GM21360 (cell line): Measurements from ENCODE around the gene MORC1.
"Not testable (repeated sequence)": the region's sequence is repeated elsewhere in the genome, so short reads cannot be mapped to it uniquely, and the experiment has no call there.

Experiments used
- ATAC-seq: cut with Tn5 transposase; IDR thresholded peaks from one replicate; pipeline ENCODE4 v1.9.1; 2021; ENCODE audit warnings: mild to moderate bottlenecking, moderate library complexity; ENCODE audit not compliant: unreplicated experiment

Gene MORC1, protein sequence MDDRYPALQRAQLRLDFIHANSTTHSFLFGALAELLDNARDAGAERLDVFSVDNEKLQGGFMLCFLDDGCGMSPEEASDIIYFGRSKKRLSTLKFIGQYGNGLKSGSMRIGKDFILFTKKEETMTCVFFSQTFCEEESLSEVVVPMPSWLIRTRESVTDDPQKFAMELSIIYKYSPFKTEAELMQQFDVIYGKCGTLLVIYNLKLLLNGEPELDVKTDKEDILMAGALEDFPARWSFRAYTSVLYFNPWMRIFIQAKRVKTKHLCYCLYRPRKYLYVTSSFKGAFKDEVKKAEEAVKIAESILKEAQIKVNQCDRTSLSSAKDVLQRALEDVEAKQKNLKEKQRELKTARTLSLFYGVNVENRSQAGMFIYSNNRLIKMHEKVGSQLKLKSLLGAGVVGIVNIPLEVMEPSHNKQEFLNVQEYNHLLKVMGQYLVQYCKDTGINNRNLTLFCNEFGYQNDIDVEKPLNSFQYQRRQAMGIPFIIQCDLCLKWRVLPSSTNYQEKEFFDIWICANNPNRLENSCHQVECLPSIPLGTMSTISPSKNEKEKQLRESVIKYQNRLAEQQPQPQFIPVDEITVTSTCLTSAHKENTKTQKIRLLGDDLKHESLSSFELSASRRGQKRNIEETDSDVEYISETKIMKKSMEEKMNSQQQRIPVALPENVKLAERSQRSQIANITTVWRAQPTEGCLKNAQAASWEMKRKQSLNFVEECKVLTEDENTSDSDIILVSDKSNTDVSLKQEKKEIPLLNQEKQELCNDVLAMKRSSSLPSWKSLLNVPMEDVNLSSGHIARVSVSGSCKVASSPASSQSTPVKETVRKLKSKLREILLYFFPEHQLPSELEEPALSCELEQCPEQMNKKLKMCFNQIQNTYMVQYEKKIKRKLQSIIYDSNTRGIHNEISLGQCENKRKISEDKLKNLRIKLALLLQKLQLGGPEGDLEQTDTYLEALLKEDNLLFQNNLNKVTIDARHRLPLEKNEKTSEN

DNA sequence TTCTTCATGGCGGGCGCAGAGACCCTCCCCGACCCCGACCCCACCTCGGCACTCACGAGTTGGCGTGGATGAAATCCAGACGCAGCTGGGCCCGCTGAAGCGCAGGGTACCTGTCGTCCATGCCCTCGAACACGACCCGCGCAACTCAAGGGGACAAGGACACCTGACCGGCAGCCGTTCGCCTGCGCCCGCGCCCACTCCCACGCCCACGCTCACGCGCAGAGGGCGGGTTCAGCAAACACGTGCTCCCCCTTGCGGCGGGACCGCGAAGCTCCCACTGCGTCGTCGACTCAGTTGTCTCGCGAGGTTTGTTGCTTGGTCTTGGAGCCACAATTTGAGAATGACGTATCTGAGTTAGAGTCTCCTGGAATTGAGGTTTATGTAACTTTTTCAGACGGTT lies at the start of gene MORC1:
Gene MORC1, minus strand, starts transcription at position 196 of the 400 bp plus-strand sequence. Its CDS starts 75 bp downstream, at position 121.
- no peak for ATAC-seq

DNA sequence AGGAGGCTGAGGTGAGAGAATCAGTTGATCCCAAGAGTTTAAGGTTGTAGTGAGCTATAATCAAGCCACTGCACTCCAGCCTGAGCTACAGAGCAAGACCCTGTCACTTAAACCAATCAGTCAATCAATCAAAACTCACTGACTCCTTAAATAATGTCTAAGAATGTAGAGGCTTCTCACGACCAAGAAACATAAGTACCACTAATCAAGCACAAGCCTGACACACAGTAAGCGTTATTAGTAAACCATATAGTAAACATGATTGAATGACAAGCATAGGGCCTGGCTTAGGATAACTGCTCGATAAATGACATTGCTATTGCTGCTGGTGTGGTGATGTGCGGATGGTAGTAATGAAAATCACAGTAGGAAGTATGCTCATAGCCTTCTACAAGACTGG lies 48.0 kb upstream of the MORC1 start:
- no peak for ATAC-seq

DNA sequence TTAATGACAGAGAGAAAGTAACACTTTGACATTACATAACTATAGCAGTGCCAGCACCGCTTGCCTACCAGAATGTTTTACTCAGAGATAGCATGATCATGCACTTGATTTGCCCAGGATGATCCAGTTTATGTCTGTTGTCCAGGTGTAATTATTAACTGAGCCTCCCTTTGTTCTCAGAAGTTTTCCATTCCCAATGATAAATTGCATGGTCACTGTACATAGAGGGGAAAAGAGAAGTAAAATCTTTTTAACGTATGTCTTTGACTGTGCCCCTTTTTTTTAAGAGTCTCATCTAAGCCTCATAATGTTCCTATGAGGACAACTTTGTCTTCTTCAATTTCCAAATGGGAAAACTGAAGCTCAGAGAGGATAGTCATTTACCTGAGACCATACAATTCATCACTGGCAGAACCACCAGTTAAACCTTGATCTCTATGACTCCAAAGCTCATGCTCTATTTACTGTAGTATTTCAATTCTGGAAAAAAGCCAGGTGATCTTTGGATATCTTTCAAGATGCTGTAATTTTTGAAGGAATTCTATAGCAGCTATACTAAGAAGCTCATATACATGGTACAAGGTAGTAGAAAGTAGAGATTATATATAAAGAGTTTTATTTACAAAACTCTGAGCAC lies 43.7 kb upstream of the MORC1 start:
- ATAC-seq = no peak

DNA sequence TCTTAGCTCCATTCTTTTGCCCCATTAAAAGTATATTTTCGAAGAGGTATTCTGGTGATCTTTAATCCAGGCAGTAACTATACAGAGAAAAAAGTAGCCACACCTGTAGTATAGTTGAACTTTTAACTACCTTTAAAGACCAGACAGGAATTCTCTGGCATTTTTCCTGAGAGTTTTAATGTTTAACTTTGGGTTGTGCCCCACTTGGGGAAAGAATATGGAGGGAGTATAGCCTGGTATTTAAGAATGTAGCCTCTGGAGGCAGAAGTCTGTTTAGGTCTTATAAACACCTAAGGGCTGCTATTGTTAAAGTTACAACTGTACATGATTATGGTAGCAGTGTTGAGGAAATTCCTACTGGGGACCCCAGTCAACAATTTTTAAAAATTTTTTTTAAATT lies 37.9 kb upstream of the MORC1 start:
- no peak for ATAC-seq

DNA sequence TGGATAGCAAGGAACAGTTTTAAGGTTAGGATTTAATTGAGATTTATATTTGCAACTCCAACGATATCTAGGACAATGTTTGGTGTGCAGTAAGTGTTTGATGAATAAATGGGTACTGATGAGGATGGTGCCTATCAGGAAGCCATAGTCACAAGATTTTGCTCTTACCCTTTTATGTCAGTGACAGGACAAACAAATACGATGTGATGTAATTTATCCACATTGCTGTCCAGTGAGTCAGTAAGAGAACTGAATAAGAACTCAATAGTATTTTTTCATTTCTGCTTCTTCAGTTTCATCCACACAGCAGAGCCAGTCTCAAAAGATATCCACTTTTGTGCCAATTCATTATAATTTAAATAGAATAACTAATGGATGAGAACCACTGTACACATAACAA lies 37.0 kb upstream of the MORC1 start:
- no peak for ATAC-seq

DNA sequence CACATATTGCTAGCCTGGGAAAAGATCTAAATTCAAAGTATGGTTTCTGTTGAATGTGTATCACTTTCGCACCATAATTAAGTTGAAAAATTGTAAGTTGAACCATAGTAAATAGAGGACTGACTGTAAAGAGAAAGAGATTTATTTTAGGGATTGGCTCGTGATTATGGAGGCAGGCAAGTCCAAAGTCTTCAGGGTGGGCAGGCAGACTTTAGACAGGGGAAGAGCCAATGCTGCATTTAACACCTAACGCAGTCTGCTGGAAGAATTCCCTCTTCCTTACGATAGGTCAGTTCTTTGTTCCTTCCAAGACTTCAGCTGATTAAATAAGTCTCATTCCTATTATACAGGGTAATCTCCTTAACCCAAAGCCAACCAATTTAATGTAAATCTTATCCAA lies 34.4 kb upstream of the MORC1 start:
- no peak for ATAC-seq

DNA sequence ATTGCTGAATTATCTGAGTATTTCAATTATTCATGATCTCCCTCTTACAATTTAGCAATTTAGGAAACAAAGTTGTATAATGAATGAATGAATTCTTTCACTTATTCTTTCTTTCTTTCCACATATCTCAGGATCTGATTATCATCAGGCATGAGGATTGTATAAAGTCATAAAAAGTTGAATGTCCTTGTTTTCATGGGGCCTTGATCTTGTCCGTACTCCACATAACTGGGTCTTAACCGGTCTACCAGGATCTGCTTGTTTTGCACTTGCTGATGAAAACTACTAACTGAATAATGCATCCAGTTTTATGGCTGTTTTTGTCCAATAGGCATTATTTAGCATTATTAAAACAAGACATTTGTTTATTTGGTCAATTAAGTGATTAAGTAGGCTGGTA lies 31.1 kb upstream of the MORC1 start:
- no peak for ATAC-seq

DNA sequence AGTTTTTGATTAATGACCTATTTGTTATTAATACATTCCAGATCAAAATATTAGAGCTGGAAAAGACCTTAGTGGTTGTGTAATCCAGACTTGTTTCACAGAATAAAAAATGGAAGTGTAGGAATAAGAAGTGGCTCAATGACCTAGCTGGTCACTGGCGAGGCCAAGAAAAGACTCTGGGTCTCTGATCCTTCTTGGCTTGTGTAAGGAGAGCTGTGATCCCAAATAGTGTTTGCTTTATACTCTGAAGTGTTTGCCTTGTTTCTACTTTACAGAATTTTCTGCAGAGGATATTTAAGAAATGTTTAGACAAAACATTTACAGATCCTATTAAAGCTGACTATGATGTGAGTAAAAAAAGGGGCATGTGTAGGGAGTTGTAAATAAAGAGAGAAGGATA lies 25.7 kb upstream of the MORC1 start:
- ATAC-seq = no peak

DNA sequence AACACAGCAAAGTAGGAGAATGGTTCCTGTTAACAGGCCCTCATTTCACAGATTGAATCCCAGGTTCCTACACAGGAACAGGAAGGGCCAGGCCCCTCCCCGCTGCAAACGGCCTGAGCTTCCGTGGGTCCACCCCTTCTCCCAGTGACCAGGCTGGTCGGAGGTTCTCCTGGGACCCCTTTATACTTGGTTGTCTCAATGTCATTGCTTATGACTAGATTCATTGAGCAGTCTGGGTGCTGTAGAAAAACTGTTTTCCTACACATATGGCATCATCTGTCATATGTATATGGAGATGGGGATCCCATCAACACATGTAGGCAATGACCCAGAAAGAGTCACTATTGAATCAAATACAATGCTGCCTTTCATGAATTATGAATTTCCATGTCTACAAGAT lies 22.4 kb upstream of the MORC1 start:
- no peak for ATAC-seq

DNA sequence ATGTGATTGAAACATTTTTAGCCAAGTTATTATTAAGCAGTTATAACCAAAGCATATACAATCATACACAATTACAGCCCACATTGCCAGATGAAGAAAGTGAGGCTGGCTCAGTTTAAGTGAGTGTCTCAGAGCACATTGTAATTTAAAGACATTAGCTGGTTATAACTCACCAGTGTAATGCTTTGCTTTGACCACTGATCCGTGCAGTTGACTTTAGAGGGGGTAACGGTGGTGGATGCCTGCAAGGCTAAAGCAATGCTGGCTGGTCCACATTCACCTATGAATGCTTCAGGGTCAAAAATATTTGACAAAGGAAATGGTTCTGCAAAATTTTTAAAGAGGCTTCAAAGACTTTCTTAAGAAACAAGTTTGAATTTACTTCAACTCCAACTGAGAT lies 19.8 kb upstream of the MORC1 start:
- no peak for ATAC-seq

DNA sequence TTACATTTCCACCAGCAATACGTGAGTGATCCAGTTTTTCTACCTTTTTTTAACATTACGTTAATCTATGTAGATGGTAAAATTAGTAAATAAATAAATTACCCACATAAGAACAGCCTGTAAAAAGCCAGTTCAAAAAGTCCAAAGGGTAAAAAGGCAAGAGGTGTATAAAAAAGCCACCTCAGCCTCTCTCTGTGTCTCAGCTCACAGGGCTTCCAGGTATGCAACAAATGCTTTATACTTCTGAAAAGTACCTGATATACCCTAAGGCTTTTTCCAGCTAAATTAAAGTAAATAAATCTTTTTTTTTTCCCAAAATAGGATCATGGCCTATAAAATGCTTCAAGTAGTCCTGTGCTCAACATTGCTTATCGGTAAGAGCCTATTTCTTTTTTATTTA lies 18.6 kb upstream of the MORC1 start, which contains the start of gene C3orf85:
Gene C3orf85, plus strand, starts transcription at position 197 of the 400 bp plus-strand sequence. Its CDS starts 129 bp downstream, at position 326.
- ATAC-seq = no peak

DNA sequence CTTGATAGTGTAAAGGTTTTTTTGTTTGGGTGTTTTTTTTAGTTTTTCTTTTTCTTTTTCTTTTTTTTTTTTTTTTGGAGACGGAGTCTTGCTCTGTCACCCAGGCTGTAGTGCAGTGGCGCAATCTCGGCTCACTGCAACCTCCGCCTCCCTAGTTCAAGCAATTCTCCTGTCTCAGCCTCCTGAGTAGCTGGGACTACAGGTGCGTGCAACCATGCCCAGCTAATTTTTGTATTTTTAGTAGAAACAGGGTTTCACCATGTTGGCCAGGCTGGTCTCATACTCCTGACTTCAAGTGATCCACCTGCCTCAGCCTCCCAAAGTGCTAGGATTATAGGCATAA lies 15.5 kb upstream of the MORC1 start:
- not testable (repeated sequence) for ATAC-seq

DNA sequence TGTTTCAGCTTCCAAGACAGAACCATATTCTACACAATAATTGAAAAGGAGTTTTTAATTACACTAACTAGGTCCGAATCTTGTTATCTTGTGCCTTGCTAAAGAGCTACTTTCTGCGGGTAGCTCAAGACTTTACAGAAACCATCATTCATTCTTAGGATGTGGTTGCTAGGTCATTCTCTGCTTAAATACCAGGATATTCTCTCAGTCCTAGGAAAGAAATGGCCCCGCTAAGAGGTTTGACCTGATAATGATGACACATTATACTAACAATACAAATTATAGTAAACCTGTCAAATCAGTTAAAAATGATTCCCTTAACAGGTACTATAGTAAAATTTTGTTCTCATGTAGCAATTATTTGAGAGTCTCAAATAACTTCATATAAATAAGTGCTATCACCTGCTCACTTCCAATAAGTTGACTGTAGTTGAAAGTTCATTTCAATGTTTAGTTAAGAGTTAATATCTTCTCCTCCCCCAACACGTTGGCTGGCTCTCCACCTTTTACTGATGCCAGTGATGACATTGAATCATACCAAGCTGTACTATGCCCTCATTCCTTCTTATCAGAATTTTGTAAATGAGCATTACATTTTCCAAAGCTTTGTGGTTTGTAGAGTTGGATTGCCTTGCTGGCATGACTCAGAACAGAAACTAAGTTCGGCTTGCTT lies 15.0 kb upstream of the MORC1 start:
- no peak for ATAC-seq

DNA sequence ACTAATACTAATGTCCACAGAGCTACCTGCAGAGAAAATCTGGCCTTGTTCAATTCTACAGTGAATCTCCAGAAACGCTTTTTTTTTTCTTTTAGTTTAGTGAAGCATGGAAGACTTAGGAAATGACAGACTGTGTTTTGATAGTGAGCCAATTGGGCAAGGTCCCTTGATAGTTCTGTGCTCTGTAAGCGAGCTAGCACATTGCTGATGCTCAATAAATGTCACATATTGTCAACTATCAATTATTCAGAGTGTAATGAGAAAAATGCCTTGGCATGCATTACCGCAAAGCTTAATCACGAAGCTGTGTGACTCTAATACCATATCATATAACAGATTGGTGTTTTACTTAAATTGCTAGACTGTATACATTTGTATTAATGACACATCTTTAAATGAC lies 13.3 kb upstream of the MORC1 start:
- no peak for ATAC-seq

DNA sequence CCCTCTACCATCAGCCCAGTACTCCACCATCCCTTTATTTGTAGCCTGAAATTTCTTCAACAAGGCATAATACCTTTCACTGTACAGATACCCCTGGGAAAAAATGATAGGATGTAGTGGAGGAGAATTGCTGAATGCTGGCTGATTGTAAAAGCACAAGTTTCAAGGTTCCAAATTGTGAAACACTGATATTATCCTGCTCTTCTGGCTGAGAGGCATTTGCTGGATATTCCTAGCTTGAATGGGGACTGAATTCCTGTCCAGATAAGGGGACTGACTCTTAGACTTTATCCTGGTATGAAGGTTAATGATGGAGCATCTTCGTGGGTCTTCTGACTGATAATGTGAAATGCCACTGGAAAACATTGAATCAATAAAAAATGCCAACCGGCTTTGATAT lies 9.6 kb upstream of the MORC1 start:
- ATAC-seq = no peak

DNA sequence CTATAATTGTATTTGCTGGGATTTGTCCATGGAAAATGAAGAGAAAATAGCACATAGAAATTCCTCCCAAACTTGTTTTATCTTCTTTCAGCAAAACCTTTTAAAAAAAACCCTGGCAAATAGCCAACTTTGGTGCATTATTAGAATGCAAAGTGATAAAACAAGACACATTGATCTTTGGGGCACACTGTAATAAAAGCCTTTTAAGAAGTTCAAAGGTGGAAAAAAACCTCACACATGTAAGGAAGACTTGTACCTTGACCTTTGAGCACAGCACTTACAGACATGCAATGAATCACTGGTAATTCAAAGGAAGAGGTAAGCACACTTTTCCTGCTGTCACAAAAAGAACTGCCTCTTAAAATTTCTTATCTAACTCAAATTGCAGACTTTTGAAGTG lies 8.0 kb upstream of the MORC1 start:
- ATAC-seq = no peak

DNA sequence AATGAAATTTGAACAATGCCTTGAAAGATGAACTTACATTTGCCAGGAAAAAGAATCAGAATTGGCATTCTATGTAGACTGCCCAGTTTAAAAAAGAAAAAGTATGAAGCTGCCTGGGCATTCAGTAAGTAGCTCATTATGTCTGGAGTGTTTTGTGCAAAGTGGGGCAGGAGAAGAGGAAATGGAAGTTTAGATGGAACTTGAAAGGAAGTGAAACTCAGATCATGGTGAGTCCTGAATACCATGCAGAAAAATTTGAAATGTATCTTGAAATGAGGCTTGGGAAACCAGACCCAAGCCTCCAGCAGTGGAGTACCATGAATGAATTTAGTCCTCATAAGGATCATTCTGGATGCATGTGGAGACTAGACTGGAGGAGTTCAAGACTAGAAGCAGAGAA lies 4.8 kb upstream of the MORC1 start:
- ATAC-seq = no peak

DNA sequence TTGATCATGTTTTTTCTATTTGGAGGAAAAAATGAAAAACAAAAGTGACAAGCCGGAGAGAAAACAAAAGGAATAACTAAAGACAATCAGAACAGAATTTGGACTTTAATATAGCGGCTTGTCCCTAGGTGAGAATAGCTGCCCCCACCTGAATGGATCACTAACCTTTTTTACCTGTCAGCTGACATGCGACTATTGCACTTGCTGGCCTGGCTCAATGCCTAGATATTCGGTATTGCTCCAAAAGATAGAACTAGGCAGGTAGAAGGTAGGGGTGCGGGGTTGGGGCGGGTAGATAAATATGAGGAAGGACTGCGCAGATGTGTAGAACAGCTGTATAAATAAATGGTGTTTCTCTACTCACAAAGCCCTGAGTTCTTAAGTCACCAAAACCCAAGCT lies 650 bp upstream of the MORC1 start:
- ATAC-seq = no peak

DNA sequence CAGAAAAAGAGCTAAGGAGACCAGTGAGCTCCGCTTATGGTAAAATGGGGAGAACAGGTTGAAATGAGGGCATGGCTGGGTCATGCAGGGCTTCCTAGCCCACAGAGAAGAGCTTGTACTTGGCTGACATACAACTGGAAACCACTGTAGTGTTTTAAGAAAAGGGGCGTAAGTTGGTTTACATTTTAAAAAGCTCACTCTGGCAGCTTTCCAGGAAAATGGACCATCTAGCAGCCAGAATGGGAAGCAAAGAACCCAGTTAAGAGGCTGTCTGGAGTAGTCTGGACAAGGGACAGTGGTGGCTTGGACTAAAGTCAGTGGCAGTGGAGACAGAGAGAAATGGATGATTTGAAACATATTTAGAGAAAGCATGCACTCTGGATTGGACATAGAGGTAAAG lies 1.9 kb downstream of the MORC1 start:
- no peak for ATAC-seq

DNA sequence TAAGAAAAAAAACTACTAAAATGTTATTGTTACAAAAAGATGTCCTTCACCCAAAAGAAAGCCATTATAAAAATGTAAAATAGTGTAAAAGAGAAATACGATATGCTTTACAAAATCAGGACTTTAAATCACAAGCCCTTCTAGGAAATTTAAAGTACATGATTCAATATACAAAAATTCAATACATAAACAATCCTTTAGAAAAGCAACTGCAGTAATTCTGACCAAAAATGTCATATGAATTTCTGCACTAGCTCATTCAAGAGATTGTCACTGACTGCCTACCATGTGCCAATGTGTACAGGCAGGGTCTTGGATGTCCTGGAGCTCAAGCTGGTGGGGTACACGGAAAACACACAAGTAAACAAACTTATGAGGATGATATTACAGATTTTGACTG lies 2.5 kb downstream of the MORC1 start:
- ATAC-seq = no peak

DNA sequence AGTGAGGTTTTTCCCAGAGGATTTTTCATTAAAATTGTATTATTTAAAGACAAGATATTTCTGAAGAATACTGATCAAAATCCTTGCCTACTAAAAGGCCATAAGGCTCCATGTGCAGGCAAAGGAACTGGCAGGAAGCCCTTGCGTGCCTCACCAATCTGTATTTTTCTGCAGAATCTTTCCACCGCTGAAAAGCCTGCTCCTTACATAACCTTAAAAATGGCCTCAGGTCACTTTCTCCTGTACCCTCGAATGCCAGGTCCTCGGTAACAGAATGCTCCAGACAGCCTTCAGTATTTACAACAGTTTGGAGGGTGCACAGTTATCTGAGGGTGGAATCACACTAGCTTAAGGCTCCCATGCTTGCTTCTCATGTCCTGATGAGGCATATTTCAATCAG lies 3.2 kb downstream of the MORC1 start:
- ATAC-seq = no peak
